K562 (cell line): ENCODE measurements around the gene ASPHD1. TPM values are rescaled to one million over a fixed set of nuclear protein-coding genes. Genes with fewer than 3 reads are reported as not detected.
A peak's percentile ranks its signal among the peaks of the same experiment; 100 is the strongest.

Source experiments
- CHCHD3 ChIP-seq: fragments of 250-450 bp; sonication (Bioruptor Pico); IDR thresholded peaks from 2 replicates; pipeline ENCODE4 v2.1.2; 2022; ENCODE audit warnings: mild to moderate bottlenecking
- CTBP1 ChIP-seq: fragments of 450-650 bp; IDR thresholded peaks from 2 replicates; pipeline ENCODE4 v1.6.1; 2016; ENCODE audit warnings: borderline replicate concordance
- ELF1 ChIP-seq: fragments of 200-800 bp; sonication (Bioruptor generic); IDR thresholded peaks from 2 replicates; pipeline ENCODE4 v1.6.1; 2016; ENCODE audit warnings: missing genetic modification characterization, missing compliant biosample characterization
- HDAC2 ChIP-seq: fragments of 450-650 bp; IDR thresholded peaks from 2 replicates; pipeline ENCODE4 v1.6.1; 2016; ENCODE audit warnings: mild to moderate bottlenecking
- MBD1 ChIP-seq: fragments of 250-450 bp; sonication (Bioruptor Pico); IDR thresholded peaks from 2 replicates; pipeline ENCODE4 v1.8.0; 2022; ENCODE audit warnings: inconsistent platforms
- MGA ChIP-seq: fragments of 450-650 bp; IDR thresholded peaks from 2 replicates; pipeline ENCODE4 v1.6.1; 2016; ENCODE audit warnings: mild to moderate bottlenecking, moderate library complexity
- PTBP1 ChIP-seq: fragments of 200-400 bp; formaldehyde crosslinking; IDR thresholded peaks from 2 replicates; pipeline ENCODE4 v1.6.1; 2017; ENCODE audit warnings: low read depth, low read length
- RBM15 ChIP-seq: fragments of 200-400 bp; formaldehyde crosslinking; IDR thresholded peaks from 2 replicates; pipeline ENCODE4 v1.6.1; 2018; ENCODE audit warnings: mild to moderate bottlenecking, low read length, moderate library complexity; ENCODE audit not compliant: insufficient read depth
- RNF2 ChIP-seq: sonication (generic); IDR thresholded peaks from 2 replicates; pipeline ENCODE4 v1.6.1; 2016
- RNF219 ChIP-seq: fragments of 250-450 bp; sonication (Bioruptor Pico); IDR thresholded peaks from 2 replicates; pipeline ENCODE4 v1.5.0; 2022; ENCODE audit warnings: mild to moderate bottlenecking
- SMARCA4 ChIP-seq: fragments of 450-650 bp; IDR thresholded peaks from 2 replicates; pipeline ENCODE4 v1.6.1; 2016
- TGIF2 ChIP-seq: sonication (generic); formaldehyde crosslinking; IDR thresholded peaks from 2 replicates; pipeline ENCODE4 v1.8.1; 2022; ENCODE audit warnings: mild to moderate bottlenecking, missing genetic modification reagents, moderate library complexity
- polyA plus RNA-seq, 8 experiments: library from polyadenylated mRNA; depleted of rRNA in 4 of 8; stranded (reverse) in 5 of 8; unstranded in 3 of 8; fragments of >200 nt; fragmentation: Nextera tagmentation in 2 of 8; fragmentation: Illumina TruSeq in 1 of 8; extraction: Ambion mirVana in 2 of 8; extraction: Trizol in 1 of 8; gene quantifications; 2 replicates each; pipeline versions ENCODE4 v1.2.1 to v1.2.3, GENCODE V29; 2011 to 2014; ENCODE audit warnings: inconsistent platforms in 1 of 8, missing spikeins in 1 of 8
- total RNA-seq, 7 experiments: library from RNA; depleted of rRNA in 6 of 7; stranded (reverse); fragments of >200 nt in 6 of 7; fragmentation: Illumina TruSeq in 2 of 7; extraction: Trizol in 2 of 7; gene quantifications; 2 replicates each; pipeline versions ENCODE4 v1.2.1 to v1.2.3, GENCODE V29; 2011 to 2021; ENCODE audit warnings: low replicate concordance in 1 of 7

The ASPHD1 gene
- total and polyA plus RNA-seq, 9 of the 15 experiments (the other 6 are each of a cell fraction or from before 2014, with no cell fraction given), result 0.03 to 0.70 (median 0.24) TPM; not detected in 5

GRCh38 chr16:29943846-29944799, 43.8 kb downstream of the ASPHD1 start (continued):
- TF ChIP-seq MGA (no peak), TGIF2 (CRISPR knock-in tag) (no peak), PTBP1 (no peak), RNF2 (0 out of 2 replicates have a peak, but pooled peaks have one; percentile 12), CTBP1 (peak; percentile 90), RBM15 (no peak), SMARCA4 (peak; percentile 28), MBD1 (no peak), HDAC2 (no peak), CHCHD3 (CRISPR knock-in tag) (no peak), ELF1 (no peak; the same call in 1 of the 2 replicates), RNF219 (CRISPR knock-in tag) (no peak)
